CD4-positive, alpha-beta T cell treated with Interleukin-12 subunit alpha and Interleukin-12 subunit beta, for 1 hour (primary cell): ENCODE results near the gene OR4A15.

ENCODE experiments used
- DNase-seq: peaks from one replicate; pipeline ENCODE4 v3.0.0-alpha.2; 2020

OR4A15 gene

DNA sequence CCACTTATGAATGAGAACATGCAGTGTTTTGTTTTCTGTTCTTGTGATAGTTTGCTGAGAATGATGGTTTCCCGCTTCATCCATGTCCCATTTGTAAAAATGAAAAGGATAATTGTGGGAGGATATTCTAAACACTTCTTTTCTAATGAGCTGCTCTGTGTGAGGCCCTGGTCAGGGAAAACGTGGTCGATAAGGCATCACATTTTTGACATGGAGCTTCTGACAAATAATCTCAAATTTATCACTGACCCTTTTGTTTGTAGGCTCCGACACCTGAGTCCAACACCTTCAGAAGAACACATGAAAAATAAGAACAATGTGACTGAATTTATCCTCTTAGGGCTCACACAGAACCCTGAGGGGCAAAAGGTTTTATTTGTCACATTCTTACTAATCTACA is at the start of gene OR4A15:
TSS of gene OR4A15 (plus strand) at position 301 of the 400 bp plus-strand sequence. CDS start at position 301, 0 bp downstream.
- no peak for DNase-seq

- DNase-seq, result no peak
Measured at GRCh38 chr11:55324500-55324899, 43.3 kb upstream of the OR4A15 start.

GRCh38 chr11:55342901-55343300 is 24.9 kb upstream of the OR4A15 start, which contains the start of gene OR4A16:
TSS of gene OR4A16 (plus strand) at chr11:55343201. CDS start at chr11:55343201, 0 bp downstream.
- DNase-seq, result no peak

GRCh38 chr11:55345306-55345705 is 22.5 kb upstream of the OR4A15 start:
- DNase-seq, result no peak

- no peak for DNase-seq
Measured at GRCh38 chr11:55349032-55349431, 18.7 kb upstream of the OR4A15 start.

GRCh38 chr11:55357560-55358184 is 10.1 kb upstream of the OR4A15 start:
- DNase-seq, result no peak

- DNase-seq, result no peak
Measured at GRCh38 chr11:55401011-55401410, 33.2 kb downstream of the OR4A15 start.
